Brain microvascular endothelial cell (primary cell): ENCODE measurements around the gene UBE2E2.

Experiments
- DNase-seq: peaks from one replicate; pipeline ENCODE4 v3.0.0-alpha.2; 2020
- H3K27ac ChIP-seq: fragments of 250-450 bp; sonication (Bioruptor Pico); 2 replicates; pipeline ENCODE4 v1.5.1; 2020; ENCODE audit warnings: mild to moderate bottlenecking, moderate library complexity
- H3K27me3 ChIP-seq: fragments of 250-450 bp; sonication (Bioruptor Pico); replicated peaks from 2 replicates; pipeline ENCODE4 v1.5.1; 2020; ENCODE audit warnings: mild to moderate bottlenecking
- H3K36me3 ChIP-seq: fragments of 250-450 bp; sonication (Bioruptor Pico); replicated peaks from 2 replicates; pipeline ENCODE4 v1.5.1; 2020; ENCODE audit warnings: mild to moderate bottlenecking
- H3K4me3 ChIP-seq: 2 replicates; pipeline ENCODE4 v1.5.1; 2011; ENCODE audit warnings: low read depth, mild to moderate bottlenecking, control low read depth, low read length, moderate library complexity
- CTCF ChIP-seq: IDR thresholded peaks from 2 replicates; pipeline ENCODE4 v1.5.1; 2011; ENCODE audit warnings: low read depth, mild to moderate bottlenecking, moderate library complexity, low read length, control low read depth, inconsistent platforms; ENCODE audit errors: missing control alignments
- in situ Hi-C: cut with HindIII; loops from 2 replicates; pipeline ENCODE4 v1.10.0; 2017; ENCODE audit warnings: low sequenced_read_pairs, low pct_ligation_motif_present

The UBE2E2 gene

GRCh38 chr3:23590424-23591273 lies 387.5 kb downstream of the UBE2E2 start:
- Histone ChIP-seq H3K27ac (no peak overlapping the region), H3K36me3 (no peaks in the 10 kb centered on the region), H3K27me3 (no peaks in the 10 kb centered on the region), H3K4me3 (no peak overlapping the region)
- DNase-seq, result no peak
- TF ChIP-seq CTCF, result no peak
- in situ Hi-C loops, result no loop called here

- no peak for DNase-seq
- H3K27me3 ChIP-seq, result no peaks in the 10 kb centered on the region
- in situ Hi-C loops, result no loop called here
- TF ChIP-seq CTCF, result no peak
- H3K36me3 ChIP-seq, result no peaks in the 10 kb centered on the region
- H3K4me3 ChIP-seq, result no peak overlapping the region
- H3K27ac ChIP-seq, result no peak overlapping the region
Measured at GRCh38 chr3:23591374-23591773, 388.2 kb downstream of the UBE2E2 start.

- Histone ChIP-seq H3K36me3 (no peaks in the 10 kb centered on the region), H3K27ac (no peak overlapping the region), H3K27me3 (no peaks in the 10 kb centered on the region), H3K4me3 (no peak overlapping the region)
- DNase-seq, result no peak
- in situ Hi-C loops, result no loop called here
- no peak for TF ChIP-seq CTCF
Measured at GRCh38 chr3:23592961-23593931, 390.1 kb downstream of the UBE2E2 start.

- no peak for TF ChIP-seq CTCF
- no peaks in the 10 kb centered on the region for H3K27me3 ChIP-seq
- in situ Hi-C loops, result no loop called here
- peak overlapping the region; percentile 48 for H3K27ac ChIP-seq
- peak; percentile 53 for DNase-seq
- no peaks in the 10 kb centered on the region for H3K36me3 ChIP-seq
- no peak overlapping the region for H3K4me3 ChIP-seq
Measured at GRCh38 chr3:23594066-23594465, 390.9 kb downstream of the UBE2E2 start.

- Histone ChIP-seq H3K36me3 (no peaks in the 10 kb centered on the region), H3K27ac (peak overlapping the region; percentile 48), H3K4me3 (no peak overlapping the region), H3K27me3 (no peaks in the 10 kb centered on the region)
- in situ Hi-C loops, result no loop called here
- DNase-seq, result peak; percentile 49
- peak; percentile 37 for TF ChIP-seq CTCF
Measured at GRCh38 chr3:23594894-23595670, 392.0 kb downstream of the UBE2E2 start.
